Measurements from ENCODE around the gene EVA1A. TPM values are rescaled to one million over a fixed set of nuclear protein-coding genes. Genes with fewer than 3 reads are reported as not detected.

Gene EVA1A
- total RNA-seq, 1 experiment from 2014 or later = not detected

GRCh38 chr2:75513616-75514170 lies 47.0 kb downstream of the EVA1A start:
- H3K27ac ChIP-seq = no peak overlapping the region
- no peaks in the 10 kb centered on the region for H3K36me3 ChIP-seq
- H3K4me1 ChIP-seq = no peaks in the 10 kb centered on the region
- no peak overlapping the region for H3K4me3 ChIP-seq
- no peak for DNase-seq
- H3K9me3 ChIP-seq (replicated peaks) = peaks cover 10% of the 10 kb centered on the region
- no peaks in the 10 kb centered on the region for H3K27me3 ChIP-seq

GRCh38 chr2:75512455-75513212 lies 48.1 kb downstream of the EVA1A start:
- Histone ChIP-seq H3K36me3 (no peaks in the 10 kb centered on the region), H3K4me1 (no peaks in the 10 kb centered on the region), H3K27ac (no peak overlapping the region), H3K9me3 (replicated peaks) (peaks cover 10% of the 10 kb centered on the region), H3K27me3 (no peaks in the 10 kb centered on the region), H3K4me3 (no peak overlapping the region)
- DNase-seq = no peak

DNA sequence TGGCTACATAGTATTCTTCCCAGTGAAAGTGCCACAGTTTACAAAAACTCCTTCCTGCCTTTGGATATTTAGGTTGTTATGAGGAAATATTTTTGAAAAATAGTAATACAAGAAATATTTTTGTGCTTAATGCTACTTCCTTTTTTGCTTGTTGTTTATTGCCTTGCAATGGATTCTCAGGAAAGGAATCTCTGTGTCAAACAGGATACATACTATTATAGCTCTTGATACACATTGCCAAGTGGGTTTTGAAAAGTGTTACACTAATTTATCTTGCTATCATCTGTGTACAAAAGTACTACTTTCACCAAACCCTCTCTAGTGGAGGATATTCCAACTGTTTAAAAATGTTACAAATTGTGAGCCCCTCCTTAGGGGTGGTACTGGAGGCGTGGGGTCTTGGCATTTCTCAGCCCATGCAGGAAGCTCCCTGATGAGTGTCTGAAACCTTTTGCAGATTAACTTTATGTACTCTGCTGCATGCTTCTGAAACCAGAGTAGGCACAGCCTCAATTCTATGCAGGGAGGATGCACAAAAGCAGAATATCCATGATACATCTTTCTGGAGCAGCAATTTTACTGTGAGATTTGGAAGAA lies 54.5 kb downstream of the EVA1A start:
- no peaks in the 10 kb centered on the region for H3K36me3 ChIP-seq
- no peak for DNase-seq
- no peaks in the 10 kb centered on the region for H3K27me3 ChIP-seq
- peaks cover 4% of the 10 kb centered on the region; the same call in 1 of the 2 replicates for H3K4me1 ChIP-seq
- H3K9me3 ChIP-seq (replicated peaks) = no peaks in the 10 kb centered on the region
- H3K27ac ChIP-seq = no peak overlapping the region
- no peak overlapping the region for H3K4me3 ChIP-seq

- Histone ChIP-seq H3K27ac (no peak overlapping the region), H3K27me3 (no peaks in the 10 kb centered on the region), H3K4me3 (no peak overlapping the region), H3K36me3 (no peaks in the 10 kb centered on the region), H3K9me3 (replicated peaks) (no peaks in the 10 kb centered on the region), H3K4me1 (peaks cover 4% of the 10 kb centered on the region; the same call in 1 of the 2 replicates)
- no peak for DNase-seq
Observed at GRCh38 chr2:75505012-75505411, 55.7 kb downstream of the EVA1A start.

GRCh38 chr2:75503048-75503607 lies 57.6 kb downstream of the EVA1A start:
- Histone ChIP-seq H3K27ac (no peak overlapping the region), H3K9me3 (replicated peaks) (no peaks in the 10 kb centered on the region), H3K4me3 (no peak overlapping the region), H3K36me3 (no peaks in the 10 kb centered on the region), H3K27me3 (no peaks in the 10 kb centered on the region), H3K4me1 (peaks cover 4% of the 10 kb centered on the region; the same call in 1 of the 2 replicates)
- peak; percentile 14 to 23 for DNase-seq

GRCh38 chr2:75500633-75501032 lies 60.1 kb downstream of the EVA1A start:
- Histone ChIP-seq H3K4me3 (no peak overlapping the region), H3K27me3 (no peaks in the 10 kb centered on the region), H3K27ac (no peak overlapping the region), H3K4me1 (peaks cover 4% of the 10 kb centered on the region; the same call in 1 of the 2 replicates), H3K9me3 (replicated peaks) (no peaks in the 10 kb centered on the region), H3K36me3 (no peaks in the 10 kb centered on the region)
- DNase-seq = no peak

DNA sequence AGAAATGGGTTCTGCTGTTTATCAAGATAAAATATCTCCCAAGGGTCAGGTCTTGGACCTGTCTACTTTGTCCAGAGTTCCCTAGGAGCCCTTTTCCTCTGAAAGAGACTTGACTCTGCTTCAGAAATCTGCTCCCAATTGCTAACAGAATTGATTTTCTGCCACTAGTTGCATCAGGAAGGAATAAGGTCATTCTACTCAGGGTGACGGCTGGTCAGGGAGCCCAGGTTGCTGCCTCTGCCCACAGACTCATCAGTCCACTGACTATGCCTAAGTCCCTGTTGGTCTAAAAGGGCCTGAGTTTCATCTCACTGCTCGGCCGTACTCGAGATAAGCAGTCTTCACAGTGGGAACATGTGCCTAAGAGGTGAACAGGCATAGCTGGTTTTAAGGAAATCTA lies 61.2 kb downstream of the EVA1A start:
- Histone ChIP-seq H3K4me1 (peaks cover 4% of the 10 kb centered on the region; the same call in 1 of the 2 replicates), H3K36me3 (no peaks in the 10 kb centered on the region), H3K27ac (no peak overlapping the region), H3K4me3 (no peak overlapping the region), H3K27me3 (no peaks in the 10 kb centered on the region), H3K9me3 (replicated peaks) (no peaks in the 10 kb centered on the region)
- DNase-seq = no peak

DNA sequence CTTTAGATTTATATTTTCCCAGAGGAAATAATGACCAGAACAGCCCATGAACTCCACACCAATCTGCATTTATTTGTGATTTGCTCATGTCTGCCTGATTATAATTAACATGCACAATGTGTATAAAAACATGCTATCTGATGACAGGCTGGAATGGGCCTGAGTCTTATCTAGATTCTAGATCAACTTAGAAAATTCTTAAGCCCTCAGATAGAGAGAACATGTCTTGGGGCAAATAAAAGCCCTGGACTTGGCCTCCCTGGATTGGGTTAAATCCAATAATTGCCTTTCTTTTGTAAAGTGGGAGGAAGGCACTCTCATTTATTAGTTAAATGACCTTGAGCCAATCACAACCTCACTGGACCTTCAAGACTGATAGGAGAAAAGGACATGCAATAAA lies 61.8 kb downstream of the EVA1A start:
- no peak for DNase-seq
- no peaks in the 10 kb centered on the region for H3K27me3 ChIP-seq
- no peak overlapping the region for H3K27ac ChIP-seq
- peaks cover 4% of the 10 kb centered on the region; the same call in 1 of the 2 replicates for H3K4me1 ChIP-seq
- no peak overlapping the region for H3K4me3 ChIP-seq
- no peaks in the 10 kb centered on the region for H3K9me3 ChIP-seq (replicated peaks)
- no peaks in the 10 kb centered on the region for H3K36me3 ChIP-seq

- Histone ChIP-seq H3K27ac (no peak overlapping the region), H3K9me3 (replicated peaks) (no peaks in the 10 kb centered on the region), H3K4me1 (no peaks in the 10 kb centered on the region), H3K4me3 (no peak overlapping the region), H3K36me3 (no peaks in the 10 kb centered on the region), H3K27me3 (no peaks in the 10 kb centered on the region)
- no peak for DNase-seq
Observed at GRCh38 chr2:75497256-75497655, 63.5 kb downstream of the EVA1A start.

- Histone ChIP-seq H3K4me1 (no peaks in the 10 kb centered on the region), H3K27ac (no peak overlapping the region), H3K27me3 (no peaks in the 10 kb centered on the region), H3K4me3 (no peak overlapping the region), H3K9me3 (replicated peaks) (no peaks in the 10 kb centered on the region), H3K36me3 (no peaks in the 10 kb centered on the region)
- no peak for DNase-seq
Observed at GRCh38 chr2:75495862-75496261, 64.9 kb downstream of the EVA1A start.

DNA sequence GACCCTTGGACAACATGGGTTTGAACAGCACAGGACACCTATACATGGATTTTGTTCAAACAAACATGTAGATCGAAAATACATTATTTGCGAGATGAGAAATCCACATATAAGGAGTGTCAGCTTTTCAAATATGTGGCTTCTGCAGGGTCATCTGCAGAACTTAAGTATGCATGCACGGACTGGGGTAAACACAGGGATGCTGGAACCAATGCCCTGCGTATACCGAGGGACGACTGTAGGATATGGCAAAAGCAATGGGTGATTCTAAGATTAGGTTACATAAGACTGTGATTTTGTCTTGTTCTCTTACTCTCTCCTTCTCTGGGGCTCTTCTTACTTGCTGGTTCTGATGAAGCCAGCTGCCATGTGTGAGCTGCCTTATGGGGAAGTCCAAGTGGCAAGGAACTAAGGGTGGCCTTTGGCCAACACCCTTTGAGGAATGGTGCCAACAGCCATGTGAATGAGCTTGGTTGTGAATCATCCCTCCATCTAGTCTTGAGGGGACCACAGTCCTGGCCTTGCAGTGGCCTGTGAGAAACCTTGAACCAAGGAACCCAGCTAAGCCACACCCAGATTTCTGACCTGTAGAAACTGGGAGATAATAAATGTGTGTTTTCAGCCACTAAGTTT lies 66.5 kb downstream of the EVA1A start:
- no peaks in the 10 kb centered on the region for H3K4me1 ChIP-seq
- no peak overlapping the region for H3K4me3 ChIP-seq
- H3K27ac ChIP-seq = no peak overlapping the region
- no peaks in the 10 kb centered on the region for H3K36me3 ChIP-seq
- no peaks in the 10 kb centered on the region for H3K27me3 ChIP-seq
- no peak for DNase-seq
- no peaks in the 10 kb centered on the region for H3K9me3 ChIP-seq (replicated peaks)

DNA sequence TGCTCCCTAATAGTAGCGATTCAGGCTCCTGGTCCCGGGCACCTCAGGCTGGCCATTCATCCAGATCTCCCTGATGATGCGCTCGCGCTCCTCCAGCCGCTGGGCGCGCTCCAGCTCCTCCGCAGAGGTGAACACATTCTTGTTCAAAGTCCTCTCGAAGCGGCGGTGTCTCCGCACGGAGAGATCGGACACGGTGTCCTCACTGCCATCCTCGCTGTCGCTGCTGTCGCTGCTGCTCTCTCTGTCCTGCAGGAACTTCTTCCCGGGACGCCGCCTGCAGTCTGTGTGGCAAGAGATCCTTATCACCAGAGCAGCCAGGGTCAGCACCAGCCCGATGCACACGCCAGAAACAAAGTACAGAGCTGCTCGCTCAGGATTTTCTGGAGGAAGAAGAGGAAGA lies 67.5 kb downstream of the EVA1A start:
- Histone ChIP-seq H3K36me3 (no peaks in the 10 kb centered on the region), H3K27ac (no peak overlapping the region)

GRCh38 chr2:75491129-75491753 lies 69.5 kb downstream of the EVA1A start:
- no peak for DNase-seq
- Histone ChIP-seq H3K27ac (no peak overlapping the region), H3K9me3 (replicated peaks) (0 out of 2 replicates have a peak, but pooled peaks cover 3% of the 10 kb centered on the region), H3K36me3 (no peaks in the 10 kb centered on the region), H3K4me1 (no peaks in the 10 kb centered on the region), H3K4me3 (no peak overlapping the region), H3K27me3 (no peaks in the 10 kb centered on the region)

More for the DNA sequence above, 67.5 kb downstream of the EVA1A start:
- Histone ChIP-seq H3K4me3 (no peak overlapping the region), H3K27me3 (no peaks in the 10 kb centered on the region), H3K4me1 (no peaks in the 10 kb centered on the region), H3K9me3 (replicated peaks) (0 out of 2 replicates have a peak, but pooled peaks cover under 1% of the 10 kb centered on the region)
- no peak for DNase-seq

GRCh38 chr2:75489721-75490120 lies 71.0 kb downstream of the EVA1A start:
- H3K27me3 ChIP-seq = no peaks in the 10 kb centered on the region; the same call in 1 of the 2 replicates
- no peak overlapping the region for H3K27ac ChIP-seq
- H3K9me3 ChIP-seq (replicated peaks) = 0 out of 2 replicates have a peak, but pooled peaks cover 3% of the 10 kb centered on the region
- H3K4me1 ChIP-seq = no peaks in the 10 kb centered on the region
- no peak for DNase-seq
- no peaks in the 10 kb centered on the region for H3K36me3 ChIP-seq
- no peak overlapping the region for H3K4me3 ChIP-seq

Data from SJCRH30 (cell line).